A549 (cell line): ENCODE results near the gene TCEA2. TPM values are rescaled to one million over a fixed set of nuclear protein-coding genes. Genes with fewer than 3 reads are reported as not detected.

Source experiments
- ATAC-seq, 2 experiments: fragments of 200-7000 bp in 1 of 2; fragments of >200 bp in 1 of 2; cut with Nextera tagmentation in 1 of 2; cut with Tn5 transposase in 1 of 2; 3 replicates each; pipeline versions ENCODE4 v1.8.0 to v1.9.1; 2018 to 2020; ENCODE audit warnings: mild to moderate bottlenecking in 1 of 2, moderate library complexity in 1 of 2
- CTCF ChIA-PET: fragments of 300-600 bp; sonication (Branson Sonifier 250); formaldehyde crosslinking; extraction: SDS; loops from one replicate; lab custom pipeline; 2021; ENCODE audit warnings: antibody characterized with exemption, inconsistent platforms; lab: Yijun Ruan, JAX
- POLR2A ChIA-PET: fragments of 350-600 bp; formaldehyde crosslinking; extraction: SDS; loops from one replicate; lab custom pipeline; 2021; ENCODE audit warnings: antibody characterized with exemption, inconsistent platforms; lab: Yijun Ruan, JAX
- DNase-seq, 2 experiments: peaks; one replicate each; pipeline versions ENCODE4 v3.0.0 to v3.0.0-alpha.2; 2011 to 2016; ENCODE audit warnings: low read depth in 1 of 2, low spot score in 1 of 2
- FAIRE-seq: peaks from 2 replicates; lab custom pipeline; 2011; peaks lifted over from hg19 to GRCh38; lab: Jason Lieb, UNC
- H3K27ac ChIP-seq, 2 experiments: fragments of >200 bp; sonication (Bioruptor Twin); formaldehyde crosslinking; 3 replicates each; pipeline ENCODE4 v1.5.1; 2016 to 2017
- H3K4me1 ChIP-seq: fragments of >200 bp; sonication (Bioruptor Twin); formaldehyde crosslinking; 3 replicates; pipeline ENCODE4 v1.6.1; 2016
- H3K4me2 ChIP-seq: fragments of >200 bp; sonication (Bioruptor Twin); formaldehyde crosslinking; 3 replicates; pipeline ENCODE4 v1.6.1; 2016
- H3K4me3 ChIP-seq: fragments of >200 bp; sonication (Bioruptor Twin); formaldehyde crosslinking; 3 replicates; pipeline ENCODE4 v1.5.1; 2016
- H3K9me3 ChIP-seq: fragments of >200 bp; sonication (Bioruptor Twin); formaldehyde crosslinking; 3 replicates; pipeline ENCODE4 v1.6.1; 2016
- BHLHE40 ChIP-seq: IDR thresholded peaks from 2 replicates; pipeline ENCODE4 v1.6.1; 2012; ENCODE audit warnings: low read depth, low read length, inconsistent platforms
- CBX2 ChIP-seq: fragments of 200-600 bp; sonication (generic); IDR thresholded peaks from 2 replicates; pipeline ENCODE4 v1.6.1; 2016; ENCODE audit warnings: low read depth, mild to moderate bottlenecking, borderline replicate concordance
- CHD4 ChIP-seq: fragments of 200-600 bp; sonication (generic); IDR thresholded peaks from 2 replicates; pipeline ENCODE4 v1.6.1; 2016; ENCODE audit warnings: antibody characterized with exemption, mild to moderate bottlenecking, borderline replicate concordance
- EHMT2 ChIP-seq: fragments of 200-600 bp; sonication (generic); IDR thresholded peaks from 2 replicates; pipeline ENCODE4 v1.6.1; 2016; ENCODE audit warnings: antibody characterized with exemption, low read depth, mild to moderate bottlenecking, moderate library complexity
- EP300 ChIP-seq, 2 experiments: fragments of >200 bp; sonication (Bioruptor Twin); formaldehyde crosslinking; IDR thresholded peaks; 2 replicates in 1 of 2; 3 replicates in 1 of 2; pipeline ENCODE4 v1.6.1; 2016 to 2017
- ESRRA ChIP-seq: fragments of 150-350 bp; IDR thresholded peaks from 2 replicates; pipeline ENCODE4 v1.6.1; 2014; ENCODE audit warnings: mild to moderate bottlenecking, low read length, borderline replicate concordance
- FOSL2 ChIP-seq, 2 experiments: fragments of 450-650 bp in 1 of 2; fragments of >200 bp in 1 of 2; sonication (Bioruptor Twin) in 1 of 2; formaldehyde crosslinking; IDR thresholded peaks; 2 replicates each; pipeline versions ENCODE4 v1.5.0 to v1.6.1; 2016 to 2020; ENCODE audit warnings: mild to moderate bottlenecking in 1 of 2, moderate library complexity in 1 of 2
- FOXS1 ChIP-seq: fragments of 250-450 bp; sonication (Bioruptor Pico); IDR thresholded peaks from 2 replicates; pipeline ENCODE4 v1.5.0; 2020; ENCODE audit warnings: mild to moderate bottlenecking, moderate library complexity
- HEYL ChIP-seq: fragments of 250-450 bp; sonication (Bioruptor Pico); IDR thresholded peaks from 2 replicates; pipeline ENCODE4 v1.8.0; 2021; ENCODE audit warnings: mild to moderate bottlenecking, moderate library complexity
- HOXB5 ChIP-seq: fragments of 250-450 bp; sonication (Bioruptor Pico); IDR thresholded peaks from 2 replicates; pipeline ENCODE4 v1.5.0; 2020; ENCODE audit warnings: mild to moderate bottlenecking, moderate library complexity
- MAZ ChIP-seq: fragments of 150-350 bp; IDR thresholded peaks from 2 replicates; pipeline ENCODE4 v1.6.1; 2014; ENCODE audit warnings: antibody characterized with exemption, low read depth, low read length, borderline replicate concordance
- NR3C1 ChIP-seq: fragments of >200 bp; sonication (Bioruptor Twin); formaldehyde crosslinking; IDR thresholded peaks from 3 replicates; pipeline ENCODE4 v1.6.1; 2017
- PHF8 ChIP-seq: fragments of 200-600 bp; sonication (generic); IDR thresholded peaks from 2 replicates; pipeline ENCODE4 v1.6.1; 2016; ENCODE audit warnings: low read depth, mild to moderate bottlenecking, antibody characterized with exemption, moderate library complexity, borderline replicate concordance
- POLR2AphosphoS2 ChIP-seq: conservative IDR thresholded peaks from 2 replicates; pipeline ENCODE4 v1.6.1; 2012; ENCODE audit warnings: low read length, improper control_type of control experiment, inconsistent platforms
- RAD21 ChIP-seq, 2 experiments: fragments of >200 bp in 1 of 2; sonication (Bioruptor Twin) in 1 of 2; formaldehyde crosslinking in 1 of 2; IDR thresholded peaks in 1 of 2; conservative IDR thresholded peaks in 1 of 2; 2 replicates in 1 of 2; 3 replicates in 1 of 2; pipeline ENCODE4 v1.6.1; 2012 to 2018; ENCODE audit warnings: inconsistent platforms in 1 of 2
- RNF2 ChIP-seq: fragments of 200-600 bp; sonication (generic); IDR thresholded peaks from 2 replicates; pipeline ENCODE4 v1.6.1; 2016; ENCODE audit warnings: low read depth, mild to moderate bottlenecking, antibody characterized with exemption, moderate library complexity, borderline replicate concordance
- WGBS: methylation state at CpG from one replicate; pipeline ENCODE4 v1.1.6; 2017; ENCODE audit errors: missing lambda C conversion rate; 5-methylcytosine and 5-hydroxymethylcytosine counted together
- polyA plus RNA-seq, 4 experiments: library from polyadenylated mRNA; depleted of rRNA in 3 of 4; stranded (reverse); fragments of >200 nt; fragmentation: RNase III in 1 of 4; extraction: RNeasy Plus Mini Kit Qiagen cat#74134 plus additional on column Dnase treatment in 1 of 4; gene quantifications; 2 replicates in 3 of 4; 3 replicates in 1 of 4; pipeline ENCODE4 v1.2.3, GENCODE V29; 2011 to 2017
- TF ChIP-seq, protein P1 (sequence below): IDR thresholded peaks from 2 replicates; pipeline ENCODE4 v1.6.1; 2012
- TF ChIP-seq, protein P2 (sequence below): fragments of 150-350 bp; IDR thresholded peaks from 2 replicates; pipeline ENCODE4 v1.6.1; 2014; ENCODE audit warnings: low read depth, mild to moderate bottlenecking, low read length
- TF ChIP-seq, protein P3 (sequence below): fragments of 250-450 bp; sonication (Bioruptor Pico); IDR thresholded peaks from 2 replicates; pipeline ENCODE4 v1.5.0; 2020; ENCODE audit warnings: low read depth, mild to moderate bottlenecking, moderate library complexity

The TCEA2 gene
- polyA plus RNA-seq, 2 of the 4 experiments (the other 2 are of a cell fraction): 11.2 to 29.8 TPM

DNA sequence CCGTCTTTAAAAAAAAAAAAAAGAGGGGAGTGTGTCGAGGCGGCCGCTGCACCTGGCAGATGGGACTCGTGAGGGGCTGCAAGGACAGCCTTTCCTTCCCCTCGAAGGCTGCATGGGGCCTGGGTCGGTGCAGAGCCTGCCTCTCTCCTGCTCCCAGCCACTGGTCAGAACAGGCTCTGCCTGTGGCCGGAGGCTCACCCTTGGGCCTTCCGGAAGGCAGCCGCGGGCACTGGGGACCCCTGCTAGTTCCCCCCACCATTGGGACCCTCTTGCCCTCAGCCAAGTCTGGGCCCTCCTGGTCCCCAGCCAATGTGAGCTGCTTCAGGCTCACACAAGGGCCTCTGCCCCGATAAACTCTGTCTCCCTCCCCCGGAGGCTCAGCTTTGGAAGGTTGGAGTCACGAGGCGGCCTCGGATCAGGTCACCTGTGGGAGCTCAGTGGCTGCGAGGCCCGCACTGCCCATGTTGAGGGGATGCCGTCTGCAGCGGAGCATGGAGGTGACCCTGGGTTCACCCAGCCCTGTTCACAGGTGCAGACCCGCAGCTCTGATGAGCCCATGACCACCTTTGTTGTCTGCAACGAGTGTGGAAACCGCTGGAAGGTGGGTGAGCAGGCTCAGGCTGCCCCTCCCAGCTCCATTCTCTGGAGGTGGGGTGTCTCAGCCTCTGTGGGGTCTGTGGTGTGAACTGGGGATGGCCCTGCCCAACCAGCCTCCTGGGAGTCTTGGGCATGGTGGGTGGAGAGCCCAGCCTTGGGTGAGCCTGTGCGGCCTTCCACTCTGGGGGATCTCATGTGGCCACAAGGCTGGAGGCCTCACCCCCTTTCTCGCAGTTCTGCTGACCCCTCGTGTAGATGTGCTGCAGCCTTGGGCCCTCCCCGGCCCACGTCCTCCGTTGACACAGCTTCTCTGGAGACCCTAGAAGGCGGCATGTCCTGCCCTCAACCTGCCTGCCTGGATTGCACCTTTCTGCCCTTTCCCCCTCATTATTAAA is 8.6 kb downstream of the TCEA2 start (continued):
- TF ChIP-seq RAD21 (conservative IDR thresholded peaks at IDR 0.05 in 1 of 2, IDR thresholded peaks at IDR 0.05 in 1 of 2): no peak
- TF ChIP-seq, protein P1, sequence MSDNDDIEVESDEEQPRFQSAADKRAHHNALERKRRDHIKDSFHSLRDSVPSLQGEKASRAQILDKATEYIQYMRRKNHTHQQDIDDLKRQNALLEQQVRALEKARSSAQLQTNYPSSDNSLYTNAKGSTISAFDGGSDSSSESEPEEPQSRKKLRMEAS: no peak
- no peak for TF ChIP-seq CHD4

DNA sequence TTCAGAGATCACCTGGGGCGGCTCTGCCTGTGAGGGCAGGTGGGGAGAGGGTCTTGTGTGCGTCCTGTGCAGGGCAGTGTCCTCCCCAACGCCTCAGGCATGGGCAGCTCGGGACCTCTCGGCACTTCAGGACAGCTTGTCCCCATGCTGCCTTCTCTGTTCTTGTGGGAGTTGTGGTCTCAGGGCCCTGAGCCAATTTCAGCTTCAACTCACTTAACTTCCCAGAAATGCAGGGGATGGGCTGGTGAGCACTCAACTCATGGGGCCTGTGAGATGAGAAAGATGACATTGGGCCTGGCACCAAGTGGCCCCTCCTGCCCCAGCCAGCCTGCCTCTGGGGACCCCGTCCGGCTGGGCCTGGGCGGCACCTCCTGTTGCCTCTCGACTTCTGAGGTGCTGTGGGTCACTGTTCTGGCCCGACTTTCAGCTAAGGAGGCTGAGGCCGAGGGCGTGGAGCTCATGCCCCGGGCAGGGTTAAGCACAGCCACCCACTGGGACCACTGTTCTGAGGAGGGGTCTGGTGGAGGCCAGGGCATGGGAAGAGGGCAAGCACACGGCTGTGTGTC is 9.6 kb downstream of the TCEA2 start:
- WGBS: 82% methylated on average over 11 of the region's 14 CpGs
- DNase-seq: no peak
- no peak overlapping the region for H3K4me2 ChIP-seq
- ChIA-PET CTCF (interaction anchor here (1.1 to 3.9 kb wide), 7 partner anchors 10 to 76 kb away, joined by 3 to 23 read pairs (median 4); partner anchors contain the start of gene LKAAEAR1), POLR2A (no interaction called here)
- H3K9me3 ChIP-seq: no peaks in the 10 kb centered on the region
- no peak overlapping the region for H3K27ac ChIP-seq
- no peak for FAIRE-seq
- no peak for ATAC-seq
- TF ChIP-seq, protein P1: no peak
- TF ChIP-seq, protein P2, sequence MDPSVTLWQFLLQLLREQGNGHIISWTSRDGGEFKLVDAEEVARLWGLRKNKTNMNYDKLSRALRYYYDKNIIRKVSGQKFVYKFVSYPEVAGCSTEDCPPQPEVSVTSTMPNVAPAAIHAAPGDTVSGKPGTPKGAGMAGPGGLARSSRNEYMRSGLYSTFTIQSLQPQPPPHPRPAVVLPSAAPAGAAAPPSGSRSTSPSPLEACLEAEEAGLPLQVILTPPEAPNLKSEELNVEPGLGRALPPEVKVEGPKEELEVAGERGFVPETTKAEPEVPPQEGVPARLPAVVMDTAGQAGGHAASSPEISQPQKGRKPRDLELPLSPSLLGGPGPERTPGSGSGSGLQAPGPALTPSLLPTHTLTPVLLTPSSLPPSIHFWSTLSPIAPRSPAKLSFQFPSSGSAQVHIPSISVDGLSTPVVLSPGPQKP: no peak
- no peak for TF ChIP-seq RNF2
- no peaks in the 10 kb centered on the region; the same call in 2 of the 3 replicates for H3K4me1 ChIP-seq
- H3K4me3 ChIP-seq: no peak overlapping the region

DNA sequence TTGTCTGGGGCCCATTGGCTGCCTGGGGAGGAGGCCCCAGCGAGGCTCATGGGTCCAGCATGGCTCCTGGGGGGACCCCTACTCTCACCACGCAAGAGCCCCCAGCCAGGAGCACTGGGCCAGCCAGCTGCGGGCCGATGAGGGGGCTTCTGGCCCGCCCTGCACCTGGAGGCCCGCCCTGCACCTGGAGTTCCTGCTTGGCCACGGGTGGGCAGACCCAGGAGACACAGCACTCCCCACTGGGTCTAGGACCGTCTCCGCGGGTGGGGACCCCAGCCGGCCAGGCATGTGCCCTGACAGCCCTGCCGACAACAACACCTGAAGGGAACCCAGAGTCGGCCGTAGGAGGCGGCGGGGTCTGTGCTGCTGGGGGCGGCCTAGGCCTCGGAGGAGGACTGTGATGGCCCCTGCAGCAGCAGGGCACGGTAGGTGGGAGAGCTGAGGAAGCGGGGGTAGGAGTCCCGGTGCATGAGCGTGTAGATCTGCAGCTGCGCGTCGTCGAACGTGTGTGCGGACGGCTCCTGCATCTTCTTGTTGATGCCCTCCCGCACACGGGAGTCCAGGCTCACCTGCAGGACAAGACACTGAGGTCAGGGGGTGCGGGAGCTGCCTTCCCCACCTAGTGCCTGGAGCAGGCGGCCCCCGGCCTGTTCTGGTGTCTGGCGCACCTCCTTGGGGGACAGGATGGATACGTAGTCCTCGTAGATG is 10.6 kb downstream of the TCEA2 start:
- POLR2A ChIA-PET: no interaction called here
- 96% methylated on average over 22 of the region's 37 CpGs for WGBS
- CTCF ChIA-PET: interaction anchor here (0.6 to 3.9 kb wide), 8 partner anchors 9 to 441 kb away, joined by 3 to 23 read pairs (median 5); partner anchors contain the start of gene LKAAEAR1
- H3K4me2 ChIP-seq: no peak overlapping the region
- FAIRE-seq: no peak
- H3K9me3 ChIP-seq: no peaks in the 10 kb centered on the region
- H3K4me3 ChIP-seq: no peak overlapping the region
- H3K4me1 ChIP-seq: peaks cover 9% of the 10 kb centered on the region
- DNase-seq: no peak
- TF ChIP-seq NR3C1: no peak
- no peak for TF ChIP-seq FOXS1 (CRISPR knock-in tag)
- TF ChIP-seq POLR2AphosphoS2: no peak
- TF ChIP-seq BHLHE40: no peak
- no peak for TF ChIP-seq MAZ
- TF ChIP-seq PHF8: no peak
- TF ChIP-seq CBX2: no peak
- no peak for ATAC-seq
- H3K27ac ChIP-seq: no peak overlapping the region

DNA sequence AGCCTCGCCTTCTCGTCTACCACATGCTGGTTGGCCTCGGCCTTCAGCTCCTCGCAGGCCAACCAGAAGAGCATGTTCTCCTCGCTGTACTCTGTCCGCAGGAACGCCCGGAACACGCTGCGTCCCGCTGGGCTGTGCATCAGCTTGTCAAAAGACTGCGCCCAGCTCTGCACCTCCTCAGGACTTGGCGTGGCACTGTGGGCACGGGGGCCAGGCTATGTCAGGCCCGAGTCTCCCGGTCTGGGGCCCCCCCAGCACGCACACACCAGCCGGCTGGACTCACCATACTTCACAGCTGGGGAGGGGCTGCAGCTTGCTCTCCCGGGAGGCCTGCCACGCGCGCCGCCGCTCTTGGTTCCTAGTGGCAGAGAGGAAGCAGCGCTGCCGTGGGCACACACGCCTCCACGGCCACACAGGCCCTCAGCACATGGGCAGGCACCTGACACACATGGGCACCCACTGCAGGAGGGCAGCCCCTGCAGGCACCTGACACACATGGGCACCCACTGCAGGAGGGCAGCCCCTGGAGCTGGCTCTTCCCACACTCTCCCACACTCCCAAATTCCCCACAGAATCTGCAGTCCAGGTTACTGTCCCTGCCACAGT is 11.3 kb downstream of the TCEA2 start:
- peaks cover 14% of the 10 kb centered on the region for H3K4me1 ChIP-seq
- CTCF ChIA-PET: interaction anchor here (0.6 to 3.9 kb wide), 5 partner anchors 9 to 442 kb away, joined by 3 to 23 read pairs (median 6); partner anchors contain the start of gene LKAAEAR1
- no peak for ATAC-seq
- POLR2A ChIA-PET: no interaction called here
- no peaks in the 10 kb centered on the region for H3K9me3 ChIP-seq
- H3K4me3 ChIP-seq: no peak overlapping the region
- WGBS: 94% methylated on average over 26 of the region's 28 CpGs
- no peak for DNase-seq
- TF ChIP-seq, protein P3, sequence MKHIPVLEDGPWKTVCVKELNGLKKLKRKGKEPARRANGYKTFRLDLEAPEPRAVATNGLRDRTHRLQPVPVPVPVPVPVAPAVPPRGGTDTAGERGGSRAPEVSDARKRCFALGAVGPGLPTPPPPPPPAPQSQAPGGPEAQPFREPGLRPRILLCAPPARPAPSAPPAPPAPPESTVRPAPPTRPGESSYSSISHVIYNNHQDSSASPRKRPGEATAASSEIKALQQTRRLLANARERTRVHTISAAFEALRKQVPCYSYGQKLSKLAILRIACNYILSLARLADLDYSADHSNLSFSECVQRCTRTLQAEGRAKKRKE (CRISPR knock-in tag): no peak
- TF ChIP-seq FOSL2 (IDR thresholded peaks at IDR 0.05) (no peak), FOSL2 (CRISPR knock-in tag; IDR thresholded peaks at IDR 0.05) (no peak), EP300 (IDR thresholded peaks at IDR 0.05) (no peak), ESRRA (no peak), HOXB5 (CRISPR knock-in tag) (no peak), EHMT2 (no peak), HEYL (CRISPR knock-in tag) (no peak)
- FAIRE-seq: no peak
- H3K4me2 ChIP-seq: no peak overlapping the region
- H3K27ac ChIP-seq: no peak overlapping the region
